ENCODE measurements around the gene FHL1.

FHL1 gene

DNA sequence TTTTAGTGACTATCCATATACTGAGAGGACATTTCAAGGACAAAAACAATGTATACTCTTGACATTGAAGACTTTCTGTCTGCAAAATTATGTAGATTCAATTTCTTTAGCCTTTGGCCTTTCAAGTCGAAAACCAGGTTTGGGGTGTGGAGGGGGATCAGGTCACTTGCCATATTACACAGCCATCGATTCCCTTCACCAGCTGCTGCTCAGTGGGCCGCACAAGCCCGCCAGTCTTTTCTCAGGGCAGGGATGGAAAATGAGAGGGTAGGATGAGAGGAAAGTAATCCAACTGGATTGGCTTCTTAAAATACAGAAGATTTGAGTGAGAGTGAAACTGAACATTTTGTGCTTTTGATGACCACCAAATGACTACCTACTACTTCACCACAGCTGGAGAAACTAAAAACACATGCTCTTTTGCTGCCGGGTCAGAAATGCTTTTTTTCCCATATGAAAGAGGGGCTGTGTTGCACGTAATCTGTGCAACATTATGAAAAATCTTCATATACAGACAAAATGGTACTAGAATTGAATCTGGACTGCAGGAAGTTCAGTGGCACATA, 51.4 kb downstream of the FHL1 start:
- Histone ChIP-seq H3K9me3 (no peaks in the 10 kb centered on the region), H3K36me3 (replicated peaks) (no peaks in the 10 kb centered on the region), H3K4me1 (peaks cover 26% of the 10 kb centered on the region), H3K4me3 (no peak overlapping the region), H3K27me3 (ENCODE audit: low read depth) (no peaks in the 10 kb centered on the region)
- in situ Hi-C loops (cut with MboI; ENCODE audit: low sequenced_read_pairs) = no loop called here
- no peak for DNase-seq (ENCODE audit: low spot score in 2 of 2)

DNA sequence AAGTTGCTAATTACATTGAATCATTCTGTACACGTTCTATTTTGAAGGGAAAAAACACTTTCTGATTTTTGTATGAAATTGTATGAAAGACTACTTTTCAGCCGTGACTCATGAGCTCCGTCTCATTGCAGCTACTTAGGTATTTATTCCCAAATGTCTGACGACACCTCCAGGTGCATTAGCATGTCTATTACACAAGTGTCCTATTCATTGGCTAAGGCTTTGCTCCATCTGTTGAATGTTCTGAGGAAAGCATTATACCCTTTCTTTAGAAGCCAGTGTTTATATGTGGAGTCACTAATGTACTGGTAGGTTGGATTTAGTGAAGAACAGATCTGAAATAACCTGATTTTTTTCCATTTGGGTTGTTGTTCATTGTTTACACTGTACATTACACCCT, 52.0 kb downstream of the FHL1 start:
- H3K4me1 ChIP-seq = peaks cover 27% of the 10 kb centered on the region
- peak; percentile 40 to 88 for DNase-seq (ENCODE audit: low spot score in 2 of 2)
- H3K27me3 ChIP-seq (ENCODE audit: low read depth) = no peaks in the 10 kb centered on the region
- H3K4me3 ChIP-seq = no peak overlapping the region
- in situ Hi-C loops (cut with MboI; ENCODE audit: low sequenced_read_pairs) = no loop called here
- no peaks in the 10 kb centered on the region for H3K9me3 ChIP-seq
- H3K36me3 ChIP-seq (replicated peaks) = no peaks in the 10 kb centered on the region

DNA sequence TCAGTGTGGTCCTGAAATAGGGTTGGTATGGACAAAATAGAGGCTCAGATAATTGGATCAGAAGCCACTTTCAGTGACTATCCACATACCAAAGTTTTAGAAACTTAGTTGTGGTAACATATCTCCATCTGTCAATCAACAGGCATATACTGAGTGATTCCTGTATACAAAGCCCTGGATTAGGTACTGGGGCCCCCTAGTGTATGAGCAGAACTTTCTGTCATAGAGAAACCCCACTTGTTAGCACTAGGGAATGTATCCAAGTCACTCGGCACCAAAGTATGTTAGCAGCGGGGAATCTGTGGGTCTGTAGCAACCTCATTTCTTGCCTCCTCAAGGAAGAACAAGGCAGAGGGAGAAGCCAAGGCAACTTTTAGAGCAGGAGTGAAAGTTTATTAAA, 53.1 kb downstream of the FHL1 start:
- no peaks in the 10 kb centered on the region for H3K9me3 ChIP-seq
- H3K4me1 ChIP-seq = peaks cover 28% of the 10 kb centered on the region
- H3K36me3 ChIP-seq (replicated peaks) = no peaks in the 10 kb centered on the region
- in situ Hi-C loops (cut with MboI; ENCODE audit: low sequenced_read_pairs) = loop anchor here (25.0 kb wide), 2 partner anchors 163 to 487 kb away; no protein-coding TSS in a partner anchor
- peak in 1 of 2 experiments; percentile 40 for DNase-seq (ENCODE audit: low spot score in 2 of 2)
- H3K27me3 ChIP-seq (ENCODE audit: low read depth) = no peaks in the 10 kb centered on the region
- H3K4me3 ChIP-seq = no peak overlapping the region

DNA sequence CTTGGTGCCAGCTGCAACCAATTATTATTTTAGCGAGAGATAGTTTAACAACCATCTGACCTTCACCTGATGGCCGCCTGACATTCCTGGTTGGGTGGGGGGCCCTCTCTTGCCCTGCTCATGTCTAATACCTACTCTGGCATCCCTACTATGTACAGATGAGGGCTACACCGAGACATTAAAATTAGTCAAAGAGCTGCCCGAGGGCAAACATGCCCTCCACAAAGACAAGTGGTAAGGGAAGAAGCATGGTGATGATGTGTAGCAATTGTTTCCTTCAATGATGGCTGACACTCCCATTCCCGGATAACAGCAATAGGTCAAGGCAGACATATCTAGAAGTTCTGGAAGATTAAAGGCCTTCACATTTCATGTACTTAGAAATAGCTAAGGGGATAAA, 54.3 kb downstream of the FHL1 start:
- in situ Hi-C loops (cut with MboI; ENCODE audit: low sequenced_read_pairs) = loop anchor here (25.0 kb wide), 2 partner anchors 164 to 486 kb away; no protein-coding TSS in a partner anchor

GRCh38 chrX:136202889-136203288, 55.6 kb downstream of the FHL1 start:
- in situ Hi-C loops (cut with MboI; ENCODE audit: low sequenced_read_pairs) = loop anchor here (25.0 kb wide), 2 partner anchors 166 to 484 kb away; no protein-coding TSS in a partner anchor

More for the DNA sequence above, 54.3 kb downstream of the FHL1 start:
- Histone ChIP-seq H3K4me3 (no peak overlapping the region), H3K27me3 (ENCODE audit: low read depth) (no peaks in the 10 kb centered on the region), H3K4me1 (peaks cover 23% of the 10 kb centered on the region), H3K36me3 (replicated peaks) (no peaks in the 10 kb centered on the region; the same call in 1 of the 2 replicates), H3K9me3 (no peaks in the 10 kb centered on the region)
- no peak for DNase-seq (ENCODE audit: low spot score in 2 of 2)

GRCh38 chrX:136203438-136203837, 56.1 kb downstream of the FHL1 start:
- H3K4me1 ChIP-seq = peaks cover 17% of the 10 kb centered on the region
- no peak overlapping the region for H3K4me3 ChIP-seq
- in situ Hi-C loops (cut with MboI; ENCODE audit: low sequenced_read_pairs) = loop anchor here (25.0 kb wide), 2 partner anchors 166 to 484 kb away; no protein-coding TSS in a partner anchor
- DNase-seq (ENCODE audit: low spot score in 2 of 2) = no peak
- no peaks in the 10 kb centered on the region for H3K27me3 ChIP-seq (ENCODE audit: low read depth)
- no peaks in the 10 kb centered on the region for H3K9me3 ChIP-seq
- H3K36me3 ChIP-seq (replicated peaks) = peaks cover 14% of the 10 kb centered on the region

More at GRCh38 chrX:136202889-136203288, 55.6 kb downstream of the FHL1 start:
- Histone ChIP-seq H3K4me1 (peaks cover 17% of the 10 kb centered on the region), H3K27me3 (ENCODE audit: low read depth) (no peaks in the 10 kb centered on the region), H3K4me3 (no peak overlapping the region), H3K36me3 (replicated peaks) (peaks cover 9% of the 10 kb centered on the region), H3K9me3 (no peaks in the 10 kb centered on the region)
- no peak for DNase-seq (ENCODE audit: low spot score in 2 of 2)

GRCh38 chrX:136203951-136204350, 56.6 kb downstream of the FHL1 start:
- no peaks in the 10 kb centered on the region for H3K9me3 ChIP-seq
- no peak for DNase-seq (ENCODE audit: low spot score in 2 of 2)
- no peaks in the 10 kb centered on the region for H3K27me3 ChIP-seq (ENCODE audit: low read depth)
- H3K4me3 ChIP-seq = no peak overlapping the region
- H3K36me3 ChIP-seq (replicated peaks) = peaks cover 16% of the 10 kb centered on the region
- H3K4me1 ChIP-seq = peaks cover 16% of the 10 kb centered on the region
- in situ Hi-C loops (cut with MboI; ENCODE audit: low sequenced_read_pairs) = loop anchor here (25.0 kb wide), 2 partner anchors 167 to 483 kb away; no protein-coding TSS in a partner anchor

GRCh38 chrX:136204571-136204970, 57.2 kb downstream of the FHL1 start:
- Histone ChIP-seq H3K9me3 (no peaks in the 10 kb centered on the region), H3K4me1 (peaks cover 10% of the 10 kb centered on the region), H3K27me3 (ENCODE audit: low read depth) (no peaks in the 10 kb centered on the region), H3K36me3 (replicated peaks) (peaks cover 22% of the 10 kb centered on the region), H3K4me3 (no peak overlapping the region)
- DNase-seq (ENCODE audit: low spot score in 2 of 2) = peak in 1 of 2 experiments; percentile 53
- in situ Hi-C loops (cut with MboI; ENCODE audit: low sequenced_read_pairs) = loop anchor here (25.0 kb wide), 2 partner anchors 167 to 483 kb away; no protein-coding TSS in a partner anchor

- Histone ChIP-seq H3K9me3 (no peaks in the 10 kb centered on the region), H3K36me3 (replicated peaks) (peaks cover 31% of the 10 kb centered on the region), H3K27me3 (ENCODE audit: low read depth) (no peaks in the 10 kb centered on the region), H3K4me1 (peaks cover 2% of the 10 kb centered on the region; the same call in 1 of the 2 replicates), H3K4me3 (no peak overlapping the region)
- no peak for DNase-seq (ENCODE audit: low spot score in 2 of 2)
- in situ Hi-C loops (cut with MboI; ENCODE audit: low sequenced_read_pairs) = loop anchor here (25.0 kb wide), 2 partner anchors 169 to 481 kb away; no protein-coding TSS in a partner anchor
These were observed 58.6 kb downstream of the FHL1 start for GRCh38 chrX:136205882-136206380.

GRCh38 chrX:136206916-136207315, 59.6 kb downstream of the FHL1 start:
- in situ Hi-C loops (cut with MboI; ENCODE audit: low sequenced_read_pairs) = loop anchor here (25.0 kb wide), 2 partner anchors 170 to 480 kb away; no protein-coding TSS in a partner anchor
- Histone ChIP-seq H3K27me3 (ENCODE audit: low read depth) (no peaks in the 10 kb centered on the region), H3K4me3 (no peak overlapping the region), H3K36me3 (replicated peaks) (peaks cover 36% of the 10 kb centered on the region), H3K9me3 (no peaks in the 10 kb centered on the region), H3K4me1 (peaks cover 2% of the 10 kb centered on the region; the same call in 1 of the 2 replicates)
- no peak for DNase-seq (ENCODE audit: low spot score in 2 of 2)

- in situ Hi-C loops (cut with MboI; ENCODE audit: low sequenced_read_pairs) = loop anchor here (25.0 kb wide), 2 partner anchors 170 to 480 kb away; no protein-coding TSS in a partner anchor
- no peaks in the 10 kb centered on the region for H3K9me3 ChIP-seq
- H3K27me3 ChIP-seq (ENCODE audit: low read depth) = no peaks in the 10 kb centered on the region
- H3K4me3 ChIP-seq = no peak overlapping the region
- no peak for DNase-seq (ENCODE audit: low spot score in 2 of 2)
- H3K36me3 ChIP-seq (replicated peaks) = peaks cover 39% of the 10 kb centered on the region
- peaks cover 2% of the 10 kb centered on the region; the same call in 1 of the 2 replicates for H3K4me1 ChIP-seq
These were observed 60.2 kb downstream of the FHL1 start for GRCh38 chrX:136207546-136207945.

DNA sequence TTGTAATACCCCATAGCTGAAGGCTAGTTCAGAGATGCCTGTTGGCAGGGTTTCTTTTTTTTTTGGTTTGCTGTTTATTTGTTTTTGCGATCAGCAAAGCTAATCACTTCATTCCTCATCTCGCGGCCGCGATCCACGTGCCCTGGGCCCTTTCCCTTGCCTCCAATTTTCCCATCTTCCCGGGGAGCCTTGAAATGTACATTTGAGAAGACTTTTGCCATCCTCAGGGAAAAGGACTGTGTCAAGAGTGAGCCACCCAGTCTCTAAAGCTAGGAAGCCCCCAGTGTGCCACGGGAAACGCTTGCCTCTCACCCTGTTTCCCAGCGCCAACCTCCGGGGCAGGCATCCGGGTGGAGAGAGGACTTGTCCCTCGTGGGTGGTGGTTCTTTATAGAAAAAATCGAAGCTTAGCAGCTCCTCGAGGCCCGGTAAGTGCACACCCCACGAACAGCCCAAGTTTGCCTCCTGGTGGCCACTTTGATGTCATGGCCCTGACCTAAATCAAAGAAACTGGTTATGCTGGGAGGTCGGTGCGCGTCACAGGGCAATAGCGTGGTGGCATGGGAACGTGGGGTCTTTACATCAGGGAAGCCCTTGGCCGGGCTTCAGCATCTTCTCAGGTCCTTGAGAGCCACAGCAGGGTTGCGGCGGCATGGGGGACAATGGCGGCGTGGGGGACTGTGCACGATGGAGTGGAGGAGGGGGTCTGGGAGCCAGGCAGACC, 61.8 kb downstream of the FHL1 start:
- Histone ChIP-seq H3K36me3 (replicated peaks) (peaks cover 43% of the 10 kb centered on the region), H3K4me1 (peaks cover 3% of the 10 kb centered on the region), H3K4me3 (no peak overlapping the region), H3K27me3 (ENCODE audit: low read depth) (no peaks in the 10 kb centered on the region), H3K9me3 (no peaks in the 10 kb centered on the region)
- in situ Hi-C loops (cut with MboI; ENCODE audit: low sequenced_read_pairs) = loop anchor here (25.0 kb wide), 2 partner anchors 172 to 478 kb away; no protein-coding TSS in a partner anchor
- DNase-seq (ENCODE audit: low spot score in 2 of 2) = peak; percentile 25 to 65

- H3K27me3 ChIP-seq (ENCODE audit: low read depth) = no peaks in the 10 kb centered on the region
- DNase-seq (ENCODE audit: low spot score in 2 of 2) = no peak
- in situ Hi-C loops (cut with MboI; ENCODE audit: low sequenced_read_pairs) = loop anchor here (25.0 kb wide), 2 partner anchors 172 to 478 kb away; no protein-coding TSS in a partner anchor
- H3K4me1 ChIP-seq = peaks cover 6% of the 10 kb centered on the region
- H3K4me3 ChIP-seq = no peak overlapping the region
- H3K36me3 ChIP-seq (replicated peaks) = peaks cover 45% of the 10 kb centered on the region
- no peaks in the 10 kb centered on the region for H3K9me3 ChIP-seq
These were observed 62.4 kb downstream of the FHL1 start for GRCh38 chrX:136209751-136210150.

Measured in HAP-1 (cell line).